Stimulated activated CD4-positive, alpha-beta T cell treated with anti-CD3 and anti-CD28 coated beads, Interleukin-12 subunit alpha, Interleukin-12 subunit beta, amount 100 ng/mL, for 4 hours (primary cell): ENCODE results near the gene CARD11.
"Not testable (repeated sequence)": the region's sequence is repeated elsewhere in the genome, so short reads cannot be mapped to it uniquely, and the experiment has no call there.

ENCODE experiments used
- DNase-seq: peaks from one replicate; pipeline ENCODE4 v3.0.0-alpha.2; 2020

Gene CARD11

DNA sequence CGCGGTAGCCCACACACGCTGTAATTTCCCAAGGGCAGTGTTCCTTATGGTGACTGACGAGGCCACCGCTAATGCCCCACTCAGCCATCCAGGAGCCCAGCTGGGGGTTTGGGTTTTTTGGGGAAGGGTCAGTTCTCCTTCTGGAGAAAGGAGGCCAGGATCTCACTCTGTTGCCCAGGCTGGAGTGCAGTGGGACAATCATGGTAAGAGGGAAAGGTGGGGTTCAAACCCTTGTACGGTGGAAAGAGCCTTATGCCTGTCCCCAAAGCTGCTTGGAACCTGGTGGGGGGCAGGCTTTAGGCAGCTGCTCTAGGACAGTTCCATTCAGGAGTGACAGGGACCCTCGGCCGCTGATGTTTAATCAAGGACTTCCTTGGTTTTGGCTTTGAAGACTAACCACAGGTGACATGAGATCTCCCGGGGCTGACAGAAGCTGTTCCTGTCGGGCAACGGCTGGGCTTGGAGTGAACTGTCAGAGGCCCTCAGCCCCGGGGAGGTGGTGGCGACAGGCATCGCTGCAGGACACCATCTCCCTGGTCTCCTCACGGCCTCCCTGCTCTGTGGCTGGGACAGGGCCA is 84.5 kb downstream of the CARD11 start:
- no peak for DNase-seq

DNA sequence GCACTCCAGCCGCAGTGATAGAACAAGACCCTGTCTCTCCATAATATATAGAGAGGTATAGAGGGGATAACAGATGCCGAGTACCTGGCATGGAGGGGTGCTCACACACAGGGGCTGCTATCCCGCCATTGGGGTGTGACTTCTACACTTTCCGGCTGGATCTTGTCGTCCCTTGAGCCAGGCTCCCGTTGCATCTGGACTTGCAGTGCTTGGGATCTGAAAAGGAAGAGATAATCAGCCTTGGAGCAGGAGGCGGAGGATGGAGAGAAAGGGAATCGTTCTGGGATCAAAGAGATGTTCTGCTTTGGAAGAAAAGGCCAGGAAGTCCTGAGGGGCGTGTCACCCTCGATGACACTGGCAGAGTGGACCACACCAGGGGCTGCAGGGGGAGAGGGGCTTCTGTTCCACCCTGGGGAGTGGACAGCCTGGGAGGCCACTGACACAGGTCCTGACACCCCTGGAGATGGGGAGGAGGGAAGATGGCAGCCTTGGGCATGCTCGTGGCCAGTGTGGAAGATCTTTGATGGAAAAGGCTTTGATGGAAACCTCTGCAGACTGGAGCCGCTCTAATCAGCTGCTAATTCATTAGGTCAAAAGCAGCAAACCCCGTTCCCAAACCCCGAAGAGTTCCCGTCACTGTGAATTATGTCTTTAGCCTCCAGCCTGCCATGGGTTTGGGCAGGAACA is 85.1 kb downstream of the CARD11 start:
- DNase-seq = no peak

DNA sequence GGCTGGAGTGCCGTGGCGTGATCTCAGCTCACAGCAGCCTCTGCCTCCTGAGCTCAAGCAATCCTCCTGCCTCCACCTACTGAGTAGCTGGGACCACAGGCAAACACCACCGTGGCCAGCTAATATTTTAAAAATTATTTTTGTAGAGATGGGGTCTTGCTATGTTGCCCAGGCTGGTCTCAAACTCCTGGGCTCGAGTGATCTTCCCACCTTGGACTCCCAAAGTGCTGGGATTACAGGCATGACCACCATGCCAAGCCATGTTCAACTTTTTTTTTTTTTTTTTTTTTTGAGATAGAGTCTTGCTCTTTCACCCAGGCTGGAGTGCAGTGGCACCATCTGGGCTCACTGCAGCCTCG is 86.3 kb downstream of the CARD11 start:
- DNase-seq = not testable (repeated sequence)

DNA sequence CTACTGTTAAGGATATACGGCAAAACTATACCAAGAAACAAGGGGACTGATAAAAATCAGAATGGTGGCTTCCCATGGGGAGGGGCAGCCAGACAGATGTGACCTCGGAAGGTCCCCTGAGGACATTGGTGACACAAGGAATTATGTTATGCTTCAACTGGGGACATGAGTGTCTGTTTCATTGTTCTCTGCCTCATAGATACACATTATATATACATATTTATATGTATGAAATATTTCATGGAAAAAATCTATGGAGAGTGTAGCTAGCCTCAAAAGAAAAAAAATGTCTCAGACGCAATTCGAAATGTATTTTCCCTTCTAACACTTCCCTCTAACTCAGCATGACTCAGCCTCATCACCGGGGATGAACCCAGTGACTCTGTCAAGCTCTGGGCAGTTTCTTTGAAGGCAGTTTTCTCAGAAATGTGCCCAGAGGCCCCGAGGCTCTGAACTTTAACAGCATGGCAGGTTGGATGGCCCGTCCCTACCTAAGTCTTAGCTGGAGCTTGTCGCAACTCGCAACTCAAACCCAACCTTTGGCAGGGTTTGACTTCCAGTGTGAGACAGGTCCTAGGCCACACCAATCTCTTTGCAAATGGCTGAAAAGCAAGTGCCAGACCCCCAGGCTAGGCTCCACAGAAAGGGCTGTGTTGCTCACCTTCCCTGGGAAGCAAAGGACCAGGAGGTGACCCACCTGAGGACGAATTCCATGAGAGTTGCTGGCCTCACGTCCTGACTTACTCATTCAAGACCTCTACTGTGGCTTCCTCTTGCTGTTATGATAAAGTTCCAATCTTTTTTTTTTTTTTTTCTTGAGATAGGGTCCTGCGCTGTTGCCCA is 86.9 kb downstream of the CARD11 start:
- DNase-seq = peak; percentile 32

DNA sequence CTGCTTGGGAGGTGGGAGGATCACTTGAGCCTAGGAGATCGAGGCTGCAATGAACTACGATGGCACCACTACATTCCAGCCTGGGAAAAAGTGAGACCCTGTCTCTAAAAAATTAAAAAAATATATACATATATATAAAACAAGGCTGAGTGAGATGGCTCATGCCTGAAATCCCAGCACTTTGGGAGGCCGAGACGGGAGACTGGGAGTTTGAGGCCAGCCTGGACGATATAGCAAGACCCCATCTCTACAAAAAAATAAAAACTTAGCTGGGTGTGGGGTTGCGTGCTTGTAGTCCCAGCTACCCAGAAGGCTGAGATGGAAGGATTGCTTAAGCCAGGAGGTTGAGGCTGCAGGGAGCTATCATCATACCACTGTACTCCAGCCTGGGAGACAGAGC is 87.6 kb downstream of the CARD11 start:
- DNase-seq = no peak

DNA sequence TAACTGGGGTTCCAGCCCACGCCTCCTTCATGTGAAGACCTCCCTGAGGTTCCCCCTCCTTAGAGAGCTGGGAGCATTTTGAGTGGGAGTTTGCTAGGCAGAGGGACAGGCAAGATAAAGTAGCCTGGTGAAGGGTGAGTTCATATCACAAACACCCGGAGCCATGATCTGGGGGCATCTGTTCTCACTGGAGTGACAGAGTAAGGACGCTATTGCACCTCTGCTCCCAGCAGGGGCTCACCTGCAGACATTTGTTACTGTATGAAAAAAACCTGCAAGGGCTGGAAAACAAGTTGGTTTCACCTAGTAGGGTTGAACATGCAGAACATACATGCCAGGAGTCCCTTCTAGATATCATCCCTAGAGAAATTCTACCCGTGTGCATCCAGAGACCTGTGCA is 88.4 kb downstream of the CARD11 start:
- DNase-seq = no peak

DNA sequence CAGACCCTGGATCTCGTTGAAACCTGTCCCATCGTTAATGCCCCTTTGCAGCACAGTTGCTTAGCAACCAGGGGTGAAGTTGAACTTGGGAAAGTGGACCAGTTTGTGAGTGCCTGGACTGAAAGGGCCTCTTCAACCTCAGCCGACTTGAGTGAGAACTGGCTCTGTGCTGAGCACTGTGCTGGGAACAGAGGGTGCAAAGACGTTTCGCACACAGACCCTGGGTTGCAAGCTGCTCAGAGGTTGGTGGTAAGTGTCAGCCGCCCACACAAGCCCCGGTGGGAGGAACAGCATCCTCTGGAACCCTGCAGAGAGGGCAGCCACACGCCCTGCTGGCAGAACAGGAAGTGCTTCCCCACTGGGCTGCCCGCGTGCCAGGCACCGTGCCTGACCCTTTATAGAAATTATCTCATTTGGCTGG is 89.2 kb downstream of the CARD11 start:
- peak; percentile 25 for DNase-seq

DNA sequence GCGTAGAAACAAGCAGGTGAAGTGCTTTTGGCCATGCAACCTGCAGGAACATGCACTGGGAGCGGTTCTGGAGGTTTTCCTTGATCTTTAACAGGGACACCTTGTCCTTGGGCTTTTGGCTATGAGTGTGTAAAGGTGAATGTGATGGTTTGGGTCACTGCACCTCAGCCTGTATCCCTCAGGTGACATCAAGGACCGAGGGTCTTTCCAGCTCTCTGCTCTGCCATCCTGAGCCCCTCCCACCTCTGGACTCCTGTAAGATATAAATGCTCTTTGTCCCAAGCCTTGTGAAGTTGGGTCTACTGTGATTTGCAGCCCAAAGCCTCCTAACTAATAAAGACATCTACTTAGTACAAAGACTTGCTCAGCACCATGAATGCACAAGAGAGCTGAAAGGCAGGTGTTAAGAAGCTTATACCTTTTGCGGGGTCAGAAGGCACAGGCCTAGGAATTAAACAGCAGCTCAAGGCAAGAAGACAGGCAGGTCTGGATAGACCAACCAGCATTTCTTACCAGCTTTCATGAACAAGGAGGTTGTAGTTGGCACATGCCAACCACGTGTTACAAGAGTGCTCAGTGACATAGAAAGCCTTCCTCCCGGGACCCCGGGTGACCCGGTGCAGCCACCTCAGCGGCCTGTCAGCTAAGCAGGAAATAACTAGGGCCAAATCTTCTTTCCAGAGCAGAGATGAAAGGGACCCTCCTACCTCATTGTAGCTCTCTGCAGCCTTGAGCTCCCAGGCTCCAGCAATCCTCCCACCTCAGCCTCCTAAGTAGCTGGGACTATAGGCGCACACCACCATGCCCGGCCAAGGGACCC is 89.9 kb downstream of the CARD11 start:
- no peak for DNase-seq

DNA sequence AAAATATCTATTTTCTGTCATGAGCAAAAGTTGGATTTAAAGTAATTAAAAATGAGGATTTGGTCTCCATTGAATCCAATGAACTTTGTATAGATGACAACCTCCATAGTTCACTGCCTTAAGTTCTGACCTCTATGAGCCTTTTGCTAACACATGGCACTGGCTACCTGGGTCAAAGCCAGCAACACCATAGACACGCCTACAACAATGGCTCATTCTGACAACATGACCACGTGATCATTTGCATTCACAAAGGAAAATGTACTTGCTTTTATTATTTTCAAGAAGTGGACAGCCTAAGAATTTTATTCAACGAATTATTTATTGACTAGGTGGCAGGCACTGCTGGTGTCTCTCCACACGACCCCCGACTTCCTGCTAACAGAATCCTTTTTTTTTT is 90.6 kb downstream of the CARD11 start:
- no peak for DNase-seq

DNA sequence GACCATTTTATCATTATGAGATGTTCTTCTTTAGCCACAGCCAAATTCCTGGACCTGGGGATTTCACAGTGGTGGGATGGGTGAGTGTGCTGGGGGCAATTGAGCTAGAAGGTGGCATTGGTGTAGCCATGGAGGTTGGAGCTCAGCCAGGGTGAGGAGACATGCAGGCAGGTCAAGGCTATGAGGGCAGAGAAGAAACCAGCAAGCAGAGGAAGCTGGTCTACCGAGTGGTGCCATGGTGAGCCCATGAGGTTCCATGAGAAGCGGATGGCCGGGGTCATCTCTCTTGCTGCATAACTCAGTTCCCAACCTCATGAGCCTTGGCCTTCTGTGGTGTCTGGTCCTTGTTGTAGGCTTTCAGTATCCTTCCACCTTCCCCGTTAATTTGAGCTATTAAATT is 91.4 kb downstream of the CARD11 start:
- DNase-seq = no peak

DNA sequence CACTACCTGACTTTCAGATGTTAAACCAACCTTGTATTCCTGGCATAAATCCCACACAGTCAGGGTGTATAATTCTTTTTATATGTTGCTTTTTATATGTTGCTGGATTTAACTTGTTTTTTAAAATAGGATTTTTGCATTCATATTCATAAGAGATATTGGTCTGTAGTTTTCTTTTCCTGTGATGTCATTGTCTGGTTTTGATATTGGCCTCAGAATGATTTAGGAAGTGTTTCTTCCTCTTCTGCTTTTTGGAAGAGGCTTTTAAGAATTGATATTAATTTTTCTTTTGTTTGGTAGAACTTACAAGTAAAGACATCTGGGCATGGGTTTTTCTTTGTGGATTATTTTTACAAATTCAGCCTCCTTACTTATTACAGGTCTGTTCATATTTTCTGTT is 93.1 kb downstream of the CARD11 start:
- DNase-seq = no peak

DNA sequence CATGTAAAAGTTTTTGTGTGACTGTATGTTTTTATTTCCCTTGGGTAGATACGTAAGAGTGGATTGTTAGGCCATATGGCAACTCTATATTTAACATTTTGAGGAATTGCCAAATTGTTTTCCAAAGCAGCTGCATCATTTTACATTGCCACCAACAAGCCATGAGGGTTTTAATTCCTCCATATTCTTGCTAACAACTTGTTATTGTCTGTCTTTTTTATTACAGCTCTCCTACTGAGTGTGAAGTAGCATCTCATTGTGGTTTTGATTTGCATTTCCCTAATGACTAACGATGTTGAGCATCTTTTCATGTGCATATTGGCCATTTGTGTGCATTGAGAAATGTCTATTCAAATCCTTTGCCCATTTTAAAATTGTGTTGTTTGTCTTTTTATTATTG is 94.9 kb downstream of the CARD11 start:
- DNase-seq = no peak

DNA sequence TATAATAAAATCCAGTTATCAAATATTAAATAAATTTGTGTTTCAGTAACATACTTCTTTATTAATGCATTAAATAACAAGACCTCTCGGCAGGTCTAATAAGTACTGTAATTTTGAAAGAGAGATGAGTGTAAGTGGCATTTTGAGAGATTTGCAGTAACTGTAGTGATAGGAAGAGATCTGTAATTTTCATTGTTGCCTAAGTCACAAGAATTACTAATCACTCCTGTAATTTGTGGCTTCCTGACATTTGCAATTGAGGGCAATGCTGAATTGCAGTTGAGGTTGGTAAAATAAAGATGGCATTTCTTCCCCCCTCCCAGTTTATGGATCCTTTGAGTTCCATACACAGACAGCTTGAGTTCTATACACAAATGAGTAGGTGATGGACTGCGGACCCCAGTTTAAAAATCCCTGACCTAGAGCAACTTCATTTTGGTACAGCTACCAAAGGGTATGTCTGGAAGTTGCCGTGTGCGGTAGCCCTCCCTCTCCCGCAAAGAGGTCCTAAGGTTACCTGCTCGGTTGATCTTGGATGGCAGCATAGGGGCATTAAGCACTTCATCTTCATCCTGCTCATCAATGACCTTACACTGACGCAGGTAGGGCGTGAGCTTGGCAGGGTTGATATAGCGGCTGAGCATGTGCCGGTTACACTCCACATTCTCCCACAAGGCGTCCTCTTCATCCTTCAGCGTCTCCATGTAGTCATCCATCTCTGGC is 96.4 kb downstream of the CARD11 start:
- no peak for DNase-seq

DNA sequence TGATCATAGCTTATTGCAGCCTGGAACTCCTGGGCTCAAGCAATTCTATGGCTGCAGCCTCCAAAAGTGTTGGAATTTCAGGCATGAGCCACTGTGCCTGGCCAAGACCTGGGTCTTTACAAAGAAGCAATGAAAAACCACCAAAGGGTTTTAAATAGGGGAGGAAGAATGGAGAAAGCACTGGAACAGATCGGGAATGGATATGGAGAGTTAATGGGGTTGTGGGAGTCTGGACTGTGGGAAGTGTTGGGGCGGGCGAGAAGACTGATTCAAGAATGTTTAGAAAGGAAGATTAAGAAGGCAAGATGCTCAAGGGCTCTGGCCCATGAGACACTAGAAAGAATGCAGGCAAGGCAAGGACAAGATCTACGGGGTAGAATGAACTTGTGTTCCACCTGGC is 98.5 kb downstream of the CARD11 start:
- DNase-seq = no peak

DNA sequence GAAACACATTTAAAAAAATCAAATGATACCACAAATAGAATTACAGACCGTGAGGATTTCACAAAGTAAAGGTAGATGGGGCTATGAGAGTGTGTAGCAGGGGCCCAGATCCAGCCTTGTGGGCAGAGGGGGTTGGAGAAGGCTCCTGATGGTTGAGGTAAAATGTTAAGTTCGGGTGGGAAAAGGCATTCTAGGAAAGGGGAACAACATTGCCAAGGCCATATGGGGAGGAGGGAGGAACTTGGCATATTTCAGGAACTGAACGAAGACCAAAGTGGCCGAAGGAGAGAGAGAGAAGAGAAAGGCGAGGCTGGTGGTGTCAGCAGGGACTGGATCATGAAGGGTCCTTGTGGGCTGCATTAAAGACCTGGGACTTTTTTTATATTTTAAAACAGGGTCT is 98.9 kb downstream of the CARD11 start:
- DNase-seq = no peak

DNA sequence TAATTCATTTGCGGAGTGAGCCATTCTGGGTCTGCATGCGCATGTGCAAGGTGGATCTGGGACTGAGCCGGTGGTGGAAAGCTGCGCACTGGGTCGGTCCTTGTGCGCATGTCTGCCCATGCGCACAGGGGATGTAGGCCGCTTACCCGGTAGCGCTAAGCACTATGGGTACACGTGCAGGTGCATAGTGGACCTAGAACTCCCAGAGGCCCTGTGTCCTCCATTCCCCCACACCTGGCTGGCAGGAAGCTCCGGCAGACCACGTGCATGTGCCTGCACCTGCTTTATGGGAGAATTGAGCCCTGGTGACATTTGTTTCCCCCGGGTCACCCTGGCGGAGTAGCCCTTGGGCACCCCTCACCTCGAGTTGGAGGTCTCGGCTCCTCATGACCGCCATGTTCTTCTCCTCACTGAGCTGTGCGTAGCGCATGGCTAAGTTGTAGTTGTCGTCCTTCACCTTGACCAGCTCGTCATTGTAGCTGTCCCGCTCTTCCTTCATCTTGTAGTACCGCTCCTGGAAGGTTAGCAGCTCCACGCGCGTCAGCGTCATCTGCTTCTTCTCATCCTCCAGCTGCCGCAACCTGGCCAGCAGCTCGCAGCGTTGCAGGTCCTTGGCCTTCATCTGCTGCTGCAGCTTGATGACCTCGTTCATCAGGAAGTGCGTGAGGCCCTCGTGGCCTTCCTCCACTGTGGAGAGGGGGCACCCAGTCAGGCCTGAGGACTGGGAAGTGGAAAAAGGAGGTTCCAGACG is 99.6 kb downstream of the CARD11 start:
- no peak for DNase-seq

DNA sequence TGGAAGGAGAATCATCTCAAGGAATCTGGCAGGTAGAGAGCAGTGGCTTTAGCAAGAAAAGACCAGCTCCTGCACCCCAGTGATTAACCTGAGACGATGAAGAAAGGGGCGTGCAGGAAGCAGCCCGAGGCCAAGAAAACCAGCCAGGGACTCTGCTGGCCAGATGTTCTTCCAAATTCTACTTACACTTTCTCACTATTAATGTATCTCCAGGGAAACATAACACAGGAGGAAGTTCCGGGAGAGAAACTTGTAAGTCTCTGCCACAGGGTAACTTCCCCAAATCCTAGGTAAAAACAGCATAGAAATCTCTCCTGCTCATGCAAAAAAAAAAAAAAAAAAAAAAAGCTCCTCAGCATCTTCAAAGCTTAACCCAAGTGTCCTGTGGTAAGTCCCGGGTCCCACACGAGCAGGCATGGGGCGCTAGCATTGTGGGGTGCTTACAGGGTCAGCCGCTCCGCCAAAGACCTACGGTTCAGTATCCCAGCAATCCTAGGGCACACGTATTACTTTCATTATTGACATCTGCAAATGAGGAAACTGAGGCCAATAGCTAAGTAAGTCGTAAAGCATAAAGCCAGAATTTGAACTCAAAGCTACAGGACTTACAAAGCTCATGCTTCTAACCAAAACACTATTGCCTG is 102.3 kb downstream of the CARD11 start:
- DNase-seq = no peak

DNA sequence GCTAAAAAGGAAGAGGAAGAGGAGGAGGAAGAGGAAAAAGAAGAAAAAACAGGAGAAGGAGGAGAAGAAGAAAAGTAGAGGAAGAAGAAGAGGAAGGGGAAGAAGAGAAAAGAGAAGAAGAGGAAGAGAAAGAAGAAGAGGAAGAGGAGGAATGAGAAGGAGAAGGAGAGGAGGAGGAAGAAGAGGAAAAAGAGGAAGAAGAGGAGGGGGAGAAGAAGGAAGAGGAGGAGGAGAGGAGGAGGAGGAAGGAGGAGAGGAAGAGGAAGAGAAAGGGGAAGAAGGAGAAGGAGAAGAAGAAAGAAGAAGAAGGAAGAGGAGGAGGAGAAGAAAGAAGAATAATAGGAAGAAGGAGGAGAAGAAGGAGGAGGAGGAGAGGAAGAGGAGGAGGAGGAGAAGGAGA is 103.2 kb downstream of the CARD11 start:
- DNase-seq = no peak

DNA sequence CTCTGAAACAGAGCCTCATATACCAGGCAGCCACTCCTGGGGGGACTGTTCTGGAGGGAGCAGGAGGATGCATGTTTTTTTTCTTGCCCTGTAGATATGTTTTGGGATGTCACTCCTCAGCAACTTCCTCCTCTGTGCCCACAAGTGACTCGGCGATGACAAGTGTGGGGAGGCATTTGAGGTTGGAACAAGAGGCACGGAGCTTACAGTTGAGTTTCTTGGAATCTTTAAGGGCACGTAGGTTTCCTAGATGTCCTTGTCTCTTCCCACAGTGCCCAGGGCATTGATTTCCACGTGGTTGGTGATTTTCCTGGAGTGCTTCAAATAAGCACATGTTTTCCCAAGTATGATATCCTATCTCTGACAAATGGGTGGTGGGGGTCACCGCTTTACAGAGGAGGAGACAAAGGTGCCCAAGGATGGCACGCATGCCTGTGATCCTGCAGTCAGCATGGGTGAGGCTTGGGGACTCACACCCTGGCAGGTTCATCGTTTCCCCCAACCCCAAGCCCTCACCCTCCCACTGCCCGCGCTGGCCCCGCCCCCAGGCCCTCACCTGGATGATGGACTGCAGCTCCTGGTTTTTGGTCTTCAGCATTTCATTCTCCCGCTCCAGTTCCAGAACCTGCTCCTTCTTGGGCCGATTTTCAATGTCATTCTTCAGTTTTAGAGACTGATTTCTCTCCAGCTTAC is 104.3 kb downstream of the CARD11 start:
- no peak for DNase-seq

DNA sequence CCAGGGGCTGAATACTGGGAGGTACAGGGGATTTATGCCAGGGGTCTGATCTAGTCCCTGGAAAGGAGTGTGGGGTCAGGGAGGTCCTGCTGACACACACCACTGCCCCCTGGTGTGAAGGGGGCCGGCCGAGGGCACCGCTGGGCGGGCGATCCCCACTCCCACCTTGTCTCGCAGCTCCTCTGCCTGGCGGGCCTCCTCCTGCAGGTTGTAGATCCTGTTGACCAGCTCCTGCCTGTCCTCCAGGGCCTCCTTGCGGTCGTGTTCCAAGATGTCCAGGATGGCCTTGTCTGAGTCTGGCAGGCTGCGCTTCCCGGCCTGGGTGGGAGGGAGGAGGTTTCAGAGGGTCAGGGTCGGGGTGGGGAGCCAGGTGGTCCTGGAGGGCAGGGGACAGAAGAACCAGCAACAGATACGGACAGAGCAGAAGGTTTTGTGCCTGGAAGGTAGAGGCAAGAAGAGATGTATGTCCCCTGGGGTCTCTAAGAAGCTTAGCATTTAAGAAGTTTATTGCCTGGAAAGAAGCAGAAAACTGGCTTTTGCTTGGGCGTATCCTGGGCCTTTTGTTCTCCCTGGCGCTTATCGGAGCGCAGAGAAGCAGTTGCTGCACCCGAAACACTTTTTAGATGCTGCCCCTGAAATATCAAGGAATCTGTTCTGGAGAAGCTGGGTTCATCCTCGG is 105.0 kb downstream of the CARD11 start:
- no peak for DNase-seq
